SH-SY5Y (cell line): Measurements from ENCODE around the gene SLC9C2.

Experiments
- GATA2 ChIP-seq: IDR thresholded peaks from 2 replicates; pipeline ENCODE4 v1.6.1; 2011; ENCODE audit warnings: mild to moderate bottlenecking, low read depth, low read length
- GATA3 ChIP-seq: IDR thresholded peaks from 2 replicates; pipeline ENCODE4 v1.6.1; 2011; ENCODE audit warnings: low read depth, mild to moderate bottlenecking, low read length, moderate library complexity

- no peak for TF ChIP-seq GATA3
- no peak for TF ChIP-seq GATA2
These were observed 73.8 kb downstream of the SLC9C2 start for GRCh38 chr1:173529106-173529505.
